ENCODE results near the gene LRRC61.

The LRRC61 gene

GRCh38 chr7:150340875-150341262, 17.7 kb downstream of the LRRC61 start:
- TF ChIP-seq CTCF (conservative IDR thresholded peaks at IDR 0.05; ENCODE audit: low read depth, low read length), result no peak
- DNase-seq (ENCODE audit: low read depth), result no peak
- H3K4me3 ChIP-seq (ENCODE audit: low read length), result peak overlapping the region; percentile 72

DNA sequence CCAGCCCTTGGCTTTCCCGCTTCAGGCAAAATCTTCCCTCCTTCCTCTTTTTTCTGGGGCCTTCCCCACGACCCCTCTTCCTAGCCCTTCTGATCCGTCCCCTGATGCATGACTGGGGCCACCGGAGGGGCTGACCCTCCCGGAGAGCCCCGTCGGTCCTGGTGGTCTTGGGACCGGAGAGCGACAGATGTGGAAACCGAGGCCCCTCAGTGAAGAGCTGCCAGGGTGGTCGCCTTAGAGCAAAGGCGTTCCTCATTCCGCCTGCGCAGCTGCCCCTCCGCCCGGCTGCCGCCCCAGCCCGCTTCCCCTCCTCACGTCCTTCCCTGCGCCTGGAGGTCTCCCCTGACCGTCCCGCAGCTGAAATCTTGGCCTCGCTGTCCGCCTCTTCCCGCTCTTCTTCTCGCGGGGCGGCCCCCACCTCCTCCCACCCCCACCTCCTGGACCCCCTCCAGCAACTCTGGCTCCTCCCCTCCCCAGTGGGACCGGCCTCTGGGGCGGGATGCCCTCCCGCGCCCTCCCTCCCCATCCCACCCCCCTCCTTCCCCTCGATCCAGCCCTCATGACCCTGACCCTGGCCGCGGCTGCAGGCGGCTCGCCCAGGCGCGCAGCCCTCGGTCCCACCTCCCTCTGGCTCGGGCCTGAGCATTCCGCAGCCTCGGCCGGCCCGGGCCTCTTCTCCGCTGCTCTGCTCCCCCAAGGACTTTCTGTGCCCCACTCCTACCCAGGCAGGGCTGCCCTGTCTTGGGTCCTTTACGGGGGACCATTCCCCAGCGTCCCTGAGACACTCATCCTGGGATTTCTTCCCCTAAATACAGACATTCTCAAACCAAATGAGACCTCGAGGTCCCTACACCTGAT, 18.3 kb downstream of the LRRC61 start, which contains the start of gene RARRES2:
TSS of gene RARRES2 (minus strand) at position 367 of the 858 bp plus-strand sequence. CDS start 1,020 bp downstream, outside the sequence.
- H3K4me3 ChIP-seq (ENCODE audit: low read length), result peak within 1 kb of the TSS; percentile 72
- TF ChIP-seq CTCF (conservative IDR thresholded peaks at IDR 0.05; ENCODE audit: low read depth, low read length), result no peak
- no peak for DNase-seq (ENCODE audit: low read depth)

GRCh38 chr7:150342121-150342408, 18.9 kb downstream of the LRRC61 start:
- peak overlapping the region; percentile 72 for H3K4me3 ChIP-seq (ENCODE audit: low read length)
- no peak for DNase-seq (ENCODE audit: low read depth)
- no peak for TF ChIP-seq CTCF (conservative IDR thresholded peaks at IDR 0.05; ENCODE audit: low read depth, low read length)

DNA sequence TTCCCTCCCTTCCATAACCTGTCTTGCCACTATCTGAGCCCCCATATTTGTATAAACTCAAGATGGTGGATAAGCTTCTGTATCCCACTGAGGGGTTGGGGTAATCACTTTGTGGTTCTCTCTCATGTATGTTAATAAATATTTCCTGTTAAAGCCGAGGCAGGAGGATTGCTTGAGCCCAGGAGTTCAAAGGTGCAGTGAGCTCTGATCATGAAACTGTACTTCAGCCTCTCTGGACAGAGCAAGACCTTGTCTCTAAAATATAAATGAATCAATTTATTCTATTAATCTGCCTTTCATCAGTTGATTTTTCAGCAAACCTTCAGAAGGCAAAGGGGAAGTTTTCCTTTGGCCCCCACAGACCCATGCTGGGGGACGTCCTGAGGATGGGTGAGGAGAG, 20.1 kb downstream of the LRRC61 start:
- no peak overlapping the region for H3K4me3 ChIP-seq (ENCODE audit: low read length)
- no peak for TF ChIP-seq CTCF (conservative IDR thresholded peaks at IDR 0.05; ENCODE audit: low read depth, low read length)
- DNase-seq (ENCODE audit: low read depth), result no peak

DNA sequence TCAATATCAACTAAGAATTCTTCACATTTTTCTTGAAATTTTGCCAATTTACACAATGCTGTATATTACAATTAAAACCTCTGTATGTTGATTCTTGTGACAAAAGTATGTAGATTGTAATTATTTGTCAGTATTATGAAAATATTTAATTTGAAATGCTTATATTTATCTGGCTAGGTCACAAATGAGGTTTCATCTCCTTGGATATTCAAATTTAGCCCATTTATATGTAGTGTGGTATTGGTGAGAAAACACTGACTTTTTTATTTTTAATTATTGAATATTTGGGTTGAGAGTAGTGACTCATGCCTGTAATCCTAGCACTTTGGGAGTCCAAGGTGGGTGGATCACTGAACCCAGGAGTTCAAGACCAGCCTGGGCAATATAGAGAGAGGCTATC, 21.1 kb downstream of the LRRC61 start:
- no peak overlapping the region for H3K4me3 ChIP-seq (ENCODE audit: low read length)
- TF ChIP-seq CTCF (conservative IDR thresholded peaks at IDR 0.05; ENCODE audit: low read depth, low read length), result no peak
- no peak for DNase-seq (ENCODE audit: low read depth)

DNA sequence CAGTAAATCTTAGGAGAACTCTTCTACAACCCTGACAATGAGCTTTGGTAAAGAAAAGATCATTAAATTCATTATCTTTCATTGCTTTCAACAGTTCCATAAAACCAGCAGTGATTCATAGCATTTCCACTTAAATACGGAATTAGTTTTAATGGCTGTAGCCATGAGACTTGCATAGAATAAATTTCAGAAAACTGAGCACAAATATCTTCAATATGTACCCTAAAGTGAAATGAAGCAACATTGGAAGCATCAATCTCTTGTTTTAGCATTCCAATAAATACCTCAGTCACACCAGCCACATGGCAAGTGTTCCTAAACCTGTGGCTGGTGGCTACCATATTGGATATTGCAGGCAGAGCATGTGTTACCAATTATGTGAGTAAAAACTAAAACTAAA, 21.9 kb downstream of the LRRC61 start:
- no peak overlapping the region for H3K4me3 ChIP-seq (ENCODE audit: low read length)
- DNase-seq (ENCODE audit: low read depth), result no peak
- no peak for TF ChIP-seq CTCF (conservative IDR thresholded peaks at IDR 0.05; ENCODE audit: low read depth, low read length)

DNA sequence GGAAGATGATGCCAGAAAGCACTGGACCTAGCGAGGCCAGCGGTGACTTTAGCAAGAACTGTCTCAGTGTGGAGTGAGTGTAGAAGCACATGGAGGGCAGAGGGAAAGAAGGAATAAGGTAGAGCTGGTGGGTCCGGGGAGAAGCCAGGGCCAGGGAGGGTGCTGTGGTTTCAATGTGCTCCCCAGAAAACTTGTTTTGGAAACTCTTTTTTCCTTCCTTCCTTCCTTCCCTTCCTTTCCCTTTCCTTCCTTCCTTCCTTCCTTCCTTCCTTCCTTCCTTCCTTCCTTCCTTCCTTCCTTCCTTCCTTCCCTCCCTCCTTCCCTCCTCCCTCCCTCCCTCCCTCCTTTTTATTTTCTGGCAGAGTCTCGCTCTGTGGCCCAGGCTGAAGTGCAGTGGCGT, 23.8 kb downstream of the LRRC61 start:
- DNase-seq (ENCODE audit: low read depth), result no peak
- no peak for TF ChIP-seq CTCF (conservative IDR thresholded peaks at IDR 0.05; ENCODE audit: low read depth, low read length)
- H3K4me3 ChIP-seq (ENCODE audit: low read length), result no peak overlapping the region
